HG02840 (cell line): ENCODE measurements around the gene FBXL5.

Experiments used
- ATAC-seq: cut with Tn5 transposase; IDR thresholded peaks from one replicate; pipeline ENCODE4 v1.9.1; 2021; ENCODE audit warnings: mild to moderate bottlenecking, moderate library complexity, moderate number of reproducible peaks; ENCODE audit not compliant: unreplicated experiment, low FRiP score

The FBXL5 gene

GRCh38 chr4:15655223-15656037, at the start of gene FBXL5:
Gene FBXL5, minus strand, starts transcription at chr4:15655357. Its CDS starts 70 bp downstream, at chr4:15655287.
- ATAC-seq: peak; percentile 69

GRCh38 chr4:15704129-15704528, 49.0 kb upstream of the FBXL5 start:
- no peak for ATAC-seq

- no peak for ATAC-seq
Observed at GRCh38 chr4:15703439-15703838, 48.3 kb upstream of the FBXL5 start.

GRCh38 chr4:15702941-15703403, 47.8 kb upstream of the FBXL5 start, which contains the start of gene BST1:
Gene BST1, plus strand, starts transcription at chr4:15703065. Its CDS starts 80 bp downstream, at chr4:15703145.
- peak; percentile 51 for ATAC-seq

GRCh38 chr4:15696866-15697265, 41.7 kb upstream of the FBXL5 start:
- no peak for ATAC-seq

- ATAC-seq: no peak
Observed at GRCh38 chr4:15695729-15696128, 40.6 kb upstream of the FBXL5 start.

GRCh38 chr4:15695240-15695699, 40.1 kb upstream of the FBXL5 start:
- no peak for ATAC-seq

- ATAC-seq: no peak
Observed at GRCh38 chr4:15694431-15694830, 39.3 kb upstream of the FBXL5 start.

- ATAC-seq: no peak
Observed at GRCh38 chr4:15692602-15693001, 37.4 kb upstream of the FBXL5 start.

GRCh38 chr4:15691346-15692135, 36.4 kb upstream of the FBXL5 start:
- no peak for ATAC-seq

GRCh38 chr4:15690020-15690809, 35.1 kb upstream of the FBXL5 start:
- ATAC-seq: no peak

- ATAC-seq: no peak
Observed at GRCh38 chr4:15689540-15689939, 34.4 kb upstream of the FBXL5 start.

- no peak for ATAC-seq
Observed at GRCh38 chr4:15688051-15688450, 32.9 kb upstream of the FBXL5 start.

- ATAC-seq: no peak
Observed at GRCh38 chr4:15684498-15684897, 29.3 kb upstream of the FBXL5 start.

- no peak for ATAC-seq
Observed at GRCh38 chr4:15683143-15683495, 28.0 kb upstream of the FBXL5 start.

- ATAC-seq: no peak
Observed at GRCh38 chr4:15682242-15683142, 27.3 kb upstream of the FBXL5 start.

GRCh38 chr4:15681372-15682241, 26.4 kb upstream of the FBXL5 start, which contains the start of gene FAM200B:
Gene FAM200B, plus strand, starts transcription at chr4:15681827. Its CDS starts 5,151 bp downstream, at chr4:15686978.
- peak; percentile 95 for ATAC-seq

GRCh38 chr4:15681067-15681371, 25.9 kb upstream of the FBXL5 start:
- no peak for ATAC-seq

GRCh38 chr4:15677507-15677988, 22.4 kb upstream of the FBXL5 start:
- ATAC-seq: no peak
